ENCODE measurements around the gene C1S.
"Not testable (repeated sequence)": the region's sequence is repeated elsewhere in the genome, so short reads cannot be mapped to it uniquely, and the experiment has no call there.

Gene C1S

DNA sequence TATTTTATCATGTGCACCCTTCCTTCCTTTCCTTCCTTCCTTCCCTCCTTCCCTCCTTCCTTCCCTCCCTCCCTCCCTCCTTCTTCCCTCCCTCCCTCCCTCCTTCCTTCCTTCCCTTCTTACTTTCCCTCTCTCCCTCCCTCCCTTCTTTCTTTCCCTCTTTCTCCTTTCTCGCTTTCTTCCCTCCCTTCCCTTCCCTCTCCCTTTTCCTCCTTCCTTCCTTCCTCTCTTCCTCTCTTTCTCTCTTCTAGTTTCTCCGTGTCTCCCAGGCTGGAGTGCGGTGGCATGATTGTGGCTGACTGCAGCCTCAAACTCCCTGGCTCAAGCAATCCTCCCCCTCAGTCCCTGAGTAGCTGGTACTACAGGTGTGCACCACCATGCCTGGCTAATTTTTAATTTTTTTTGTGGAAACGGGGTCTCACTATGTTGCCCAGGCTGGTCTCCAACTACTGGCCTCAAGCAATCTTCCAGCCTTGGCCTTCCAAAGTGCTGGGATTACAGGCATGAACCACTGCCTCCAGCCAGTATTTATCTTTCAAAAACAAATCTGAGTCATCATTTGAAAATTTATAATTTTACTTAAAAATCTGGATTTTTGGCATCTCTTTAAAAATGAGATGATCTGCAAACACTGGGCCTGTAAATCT lies 40.7 kb downstream of the C1S start:
- in situ Hi-C loops (cut with MboI; ENCODE audit: low sequenced_read_pairs): no loop called here

DNA sequence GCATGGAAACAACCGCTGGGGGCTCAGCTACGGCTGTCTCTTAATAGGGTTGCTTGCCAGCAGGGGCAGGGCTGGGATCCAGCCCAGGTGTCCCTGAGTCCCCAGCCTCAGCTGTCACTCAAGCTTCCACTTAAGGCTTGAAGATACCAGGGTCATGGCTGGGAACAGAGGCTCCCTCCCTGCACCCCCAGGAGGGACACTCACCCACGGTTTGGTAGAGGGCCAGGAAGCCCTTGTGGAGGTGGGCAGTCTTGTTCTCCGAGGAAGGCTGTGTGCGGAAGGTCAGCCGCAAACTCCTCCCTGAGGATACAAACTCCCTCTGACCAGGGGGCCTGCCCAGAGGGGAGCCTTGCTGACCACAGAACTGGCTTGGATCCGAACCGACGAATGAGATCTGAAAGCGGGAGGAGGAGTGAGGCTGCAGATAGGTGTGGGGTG lies 41.2 kb downstream of the C1S start:
- in situ Hi-C loops (cut with MboI; ENCODE audit: low sequenced_read_pairs): no loop called here

DNA sequence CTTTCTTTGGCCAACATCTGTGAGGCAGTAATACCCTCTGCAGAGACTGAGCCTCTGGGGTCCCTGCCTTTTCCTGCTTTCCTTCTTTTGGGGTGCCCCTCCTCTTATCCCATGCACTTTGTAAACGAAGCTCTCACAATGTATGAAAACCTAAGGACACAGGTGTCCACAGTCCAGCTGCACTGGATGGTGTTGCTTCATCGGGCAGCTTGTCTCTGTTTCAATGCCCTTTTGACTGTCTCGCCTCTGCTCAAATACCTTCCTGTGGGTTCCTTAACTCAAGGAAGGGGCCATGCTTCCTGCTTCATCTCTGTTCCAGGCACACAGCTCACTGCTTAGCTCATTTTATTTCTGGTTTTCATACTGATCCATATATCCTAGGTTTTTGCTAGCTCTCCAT lies 42.1 kb downstream of the C1S start:
- in situ Hi-C loops (cut with MboI; ENCODE audit: low sequenced_read_pairs): no loop called here

DNA sequence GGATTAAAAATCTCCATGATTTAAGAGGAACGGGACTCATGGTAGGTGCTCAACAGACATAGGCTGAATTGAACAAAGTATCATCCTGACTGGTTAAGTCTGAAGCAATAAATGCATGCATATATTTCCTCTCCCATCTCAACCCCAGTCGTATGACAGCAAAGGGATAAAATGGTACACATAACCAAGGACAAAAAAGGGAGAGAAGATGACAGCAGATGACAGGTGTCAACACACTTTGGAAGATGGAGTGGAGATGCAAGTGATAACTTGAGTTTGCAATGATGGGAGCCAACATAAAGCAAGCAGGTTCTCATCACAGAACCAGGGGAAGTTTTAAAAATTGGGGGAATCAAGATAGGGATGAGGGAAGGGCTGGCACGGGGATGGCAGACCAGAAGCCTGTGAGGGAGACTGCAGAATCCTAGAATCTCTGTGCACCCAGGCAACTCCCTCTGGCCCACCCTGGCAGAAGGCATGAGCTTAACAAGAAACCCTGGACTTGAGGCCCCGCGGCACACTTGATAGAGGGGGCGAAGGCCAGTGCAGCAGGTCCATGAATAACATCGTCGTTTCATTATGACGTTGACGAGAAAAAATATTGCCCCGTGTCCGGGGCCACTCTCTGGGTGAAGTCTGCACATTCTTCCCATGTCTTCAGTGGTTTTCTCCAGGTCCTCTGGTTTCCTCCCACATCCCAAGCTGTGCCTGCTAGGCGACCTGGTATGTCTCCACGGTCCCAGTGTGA lies 43.5 kb downstream of the C1S start:
- in situ Hi-C loops (cut with MboI; ENCODE audit: low sequenced_read_pairs): no loop called here

DNA sequence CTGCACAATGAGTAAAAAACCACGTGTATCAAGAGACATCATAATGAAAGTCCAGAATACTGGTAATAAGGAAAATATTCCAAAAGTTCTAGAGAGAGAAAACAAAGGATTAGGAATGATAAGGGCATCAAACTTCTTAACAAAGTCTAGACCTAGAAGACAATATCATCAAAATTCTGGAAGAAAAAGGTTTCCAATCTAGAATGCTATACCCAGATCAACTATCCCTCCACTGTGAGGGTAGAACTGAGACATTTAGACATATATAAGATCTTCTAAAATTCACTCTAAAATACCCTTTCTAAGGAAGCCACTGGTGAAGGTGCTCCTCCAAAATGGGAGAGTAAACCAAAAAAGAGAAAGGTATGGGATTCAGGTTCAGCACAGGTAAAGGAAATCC lies 45.6 kb downstream of the C1S start:
- in situ Hi-C loops (cut with MboI; ENCODE audit: low sequenced_read_pairs): no loop called here

DNA sequence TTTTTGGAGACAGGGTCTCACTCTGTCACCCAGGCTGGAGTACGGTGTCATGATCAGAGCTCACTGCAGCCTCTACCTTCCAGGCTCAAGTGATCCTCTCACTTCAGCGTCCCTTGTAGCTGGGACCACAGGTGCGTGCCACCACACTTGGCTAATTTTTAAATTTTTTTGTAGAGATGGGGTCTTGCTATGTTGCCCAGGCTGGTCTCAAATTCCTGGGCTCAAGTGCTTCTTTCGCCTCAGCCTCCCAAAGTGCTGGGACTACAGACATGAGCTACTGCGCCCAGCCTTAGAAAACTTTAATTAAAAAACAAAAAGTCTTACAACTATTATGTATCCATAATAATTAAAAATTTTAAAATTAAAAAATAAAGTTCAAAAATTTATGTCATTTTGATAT lies 46.7 kb downstream of the C1S start:
- in situ Hi-C loops (cut with MboI; ENCODE audit: low sequenced_read_pairs): not testable (repeated sequence)

DNA sequence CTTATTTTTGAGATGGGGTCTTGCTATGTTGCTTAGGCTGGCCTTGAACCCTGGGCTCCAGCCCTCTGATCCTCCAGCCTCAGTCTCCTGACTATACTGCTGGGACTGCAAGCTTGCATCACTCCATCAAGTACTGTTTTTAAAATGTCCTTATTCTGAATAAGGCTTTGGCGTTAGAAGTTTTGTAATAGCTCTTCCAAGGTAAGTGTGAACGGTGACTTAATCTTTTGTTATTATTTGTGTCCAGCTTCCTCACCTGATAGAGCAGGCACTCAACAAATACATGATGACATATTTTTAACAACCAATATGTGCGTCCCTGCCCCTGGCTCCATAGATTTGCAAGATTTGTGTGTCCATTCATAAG lies 47.1 kb downstream of the C1S start:
- in situ Hi-C loops (cut with MboI; ENCODE audit: low sequenced_read_pairs): no loop called here

DNA sequence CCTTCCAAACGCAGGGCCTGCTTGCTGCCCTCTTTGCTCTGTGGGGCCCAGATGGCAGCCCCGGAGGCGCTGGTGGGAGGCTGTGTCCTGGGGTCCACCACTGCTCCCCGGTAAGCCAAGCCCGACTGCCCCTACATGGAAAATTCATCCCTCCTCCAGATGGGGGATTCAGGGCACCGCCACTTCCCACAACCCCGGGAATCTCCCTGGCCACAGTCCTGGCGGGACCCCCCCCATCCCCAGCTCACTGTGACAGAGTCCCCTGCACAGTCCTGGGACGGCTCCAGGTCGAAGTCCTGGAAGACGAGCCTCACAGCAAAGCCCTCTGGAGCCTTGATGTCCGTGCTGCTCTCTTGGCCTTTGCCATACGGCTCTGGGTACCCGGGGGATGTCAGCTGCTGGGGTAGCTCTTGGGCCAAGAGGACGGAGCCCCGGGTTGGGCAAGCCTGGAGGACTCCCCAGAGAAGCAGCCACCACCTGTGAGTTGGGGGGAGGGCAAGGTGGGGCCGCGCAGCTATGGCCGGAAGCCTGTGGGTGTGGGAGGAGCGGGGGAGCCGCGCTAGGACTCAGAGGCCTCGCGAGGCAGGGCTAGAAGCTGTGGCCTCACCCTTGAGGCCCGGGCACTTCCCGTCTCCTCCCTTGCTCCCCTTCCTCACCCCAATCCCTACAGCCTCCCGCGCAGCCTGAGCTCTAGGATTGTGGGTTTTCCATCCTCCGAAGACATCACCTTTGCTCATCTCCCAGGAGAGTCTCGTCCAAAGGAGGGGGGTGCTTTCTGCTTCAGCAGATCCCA lies 47.7 kb downstream of the C1S start:
- in situ Hi-C loops (cut with MboI; ENCODE audit: low sequenced_read_pairs): no loop called here

DNA sequence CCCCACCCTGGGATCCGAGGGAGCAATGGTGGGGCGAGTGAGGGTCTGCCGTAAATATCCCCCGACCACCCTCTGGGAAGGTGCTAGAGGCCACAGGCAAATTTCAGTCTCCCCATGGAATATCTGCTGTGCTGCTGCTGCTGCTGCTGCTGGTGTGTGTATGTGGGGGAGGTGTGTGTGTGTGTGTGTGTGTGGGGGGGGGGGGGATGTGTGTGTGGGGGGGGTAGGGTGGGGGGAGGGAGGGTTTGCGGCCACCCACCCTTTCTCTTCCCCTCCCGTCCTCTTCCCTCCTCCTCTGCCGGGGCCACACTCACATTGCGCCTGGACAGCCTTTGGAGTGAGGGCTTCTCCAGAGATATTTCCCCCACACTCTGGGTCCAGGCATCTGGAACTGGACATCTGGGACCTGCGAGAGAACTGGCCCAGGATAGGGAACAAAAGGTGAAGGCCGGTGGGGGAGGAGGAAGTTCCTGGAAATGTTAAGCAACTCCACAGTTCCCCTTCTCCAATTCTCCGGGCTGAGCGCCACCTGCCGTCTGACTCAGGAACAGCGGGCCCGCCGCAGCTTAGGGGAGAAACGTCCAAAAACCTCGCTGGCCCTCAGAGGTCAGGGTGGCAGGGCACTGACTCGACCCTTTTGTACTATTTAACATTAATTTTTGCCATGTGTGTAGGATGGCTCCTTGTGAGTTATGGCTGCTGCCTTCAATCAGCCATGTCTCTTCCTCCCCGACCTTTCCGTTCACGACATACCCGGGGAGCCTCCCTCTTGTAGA lies 48.5 kb downstream of the C1S start, which contains the start of gene C1RL:
TSS of gene C1RL (minus strand) at position 419 of the 776 bp plus-strand sequence. CDS start at position 385, 34 bp downstream.
- in situ Hi-C loops (cut with MboI; ENCODE audit: low sequenced_read_pairs): no loop called here

DNA sequence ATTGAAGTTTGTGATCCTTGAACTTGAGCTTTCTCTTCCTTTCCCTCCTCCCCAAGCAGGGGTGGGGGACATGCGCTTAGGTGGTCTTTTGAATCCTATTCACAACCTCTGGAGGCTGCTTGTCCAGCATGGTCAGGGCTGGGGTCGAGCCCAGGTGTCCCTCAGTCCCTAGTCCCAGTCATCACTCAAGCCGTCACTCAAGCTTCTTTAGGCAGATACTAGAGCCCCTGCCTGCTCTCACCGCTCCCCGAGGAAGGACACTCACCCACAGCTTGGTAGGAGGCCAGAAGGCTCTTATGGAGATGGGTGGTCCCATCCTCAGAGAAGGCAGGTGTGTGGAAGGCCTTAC lies 49.0 kb downstream of the C1S start:
- in situ Hi-C loops (cut with MboI; ENCODE audit: low sequenced_read_pairs): no loop called here

DNA sequence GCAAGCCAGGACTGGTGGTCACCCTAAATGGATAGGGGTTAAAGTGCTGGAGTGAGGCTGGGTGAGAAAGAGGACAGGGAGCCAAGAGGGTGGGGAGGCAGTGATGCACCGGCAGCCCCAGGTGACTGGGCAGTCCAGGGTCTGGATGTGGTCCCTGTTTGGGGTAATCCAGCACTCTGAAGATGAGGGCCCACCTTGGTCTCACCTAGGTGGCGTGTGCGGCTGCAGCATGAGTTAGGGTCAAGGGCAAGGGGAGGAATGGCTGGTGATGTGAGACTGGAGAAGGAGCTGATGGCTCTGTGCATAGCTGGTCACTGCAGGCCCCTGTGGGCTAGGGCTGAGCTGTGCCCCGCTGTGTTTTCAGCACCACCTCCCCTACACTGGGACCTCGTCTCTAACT lies 50.1 kb downstream of the C1S start:
- in situ Hi-C loops (cut with MboI; ENCODE audit: low sequenced_read_pairs): no loop called here

DNA sequence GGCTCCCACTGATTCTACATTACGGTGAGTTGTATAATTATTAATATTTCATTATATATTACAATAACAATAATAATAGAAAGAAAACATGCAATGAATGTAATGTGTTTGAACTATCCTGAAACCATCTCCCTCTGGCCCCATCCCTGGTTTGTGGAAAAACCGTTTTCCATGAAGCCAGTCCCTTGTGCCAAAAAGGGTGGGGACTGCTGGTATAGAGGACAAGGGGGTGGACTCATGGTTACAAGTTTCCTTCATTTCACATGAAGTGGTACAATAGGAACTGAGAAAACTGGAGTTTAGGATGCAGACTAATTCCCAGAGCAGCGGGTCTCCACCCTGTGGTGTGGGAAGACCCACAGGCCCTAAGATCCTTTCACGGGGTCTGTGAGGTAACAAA lies 51.5 kb downstream of the C1S start:
- in situ Hi-C loops (cut with MboI; ENCODE audit: low sequenced_read_pairs): no loop called here

DNA sequence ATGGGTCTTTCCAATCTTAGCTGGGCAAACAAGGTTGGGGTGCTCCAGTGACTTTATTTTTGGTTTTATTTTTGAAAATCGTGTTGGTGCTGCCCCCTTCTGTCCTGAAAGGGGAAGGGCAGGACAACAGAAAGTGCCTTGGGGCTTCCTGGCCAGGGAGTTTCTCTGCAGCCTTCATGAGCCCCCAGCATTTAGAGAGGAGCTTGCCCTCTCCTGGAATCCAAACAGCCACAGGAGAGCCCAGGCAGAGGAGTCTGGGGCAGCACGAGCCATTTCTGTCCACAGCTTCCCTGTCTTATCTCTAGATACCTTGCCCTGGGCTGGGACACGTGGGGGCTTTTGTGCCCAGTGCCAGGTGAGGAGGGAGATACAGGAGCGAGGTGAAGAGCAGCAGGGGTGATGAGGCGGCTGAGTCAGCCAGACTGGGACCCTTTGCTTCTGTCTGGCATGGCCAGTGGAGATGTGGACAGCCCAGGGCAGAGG lies 52.9 kb downstream of the C1S start:
- in situ Hi-C loops (cut with MboI; ENCODE audit: low sequenced_read_pairs): no loop called here

DNA sequence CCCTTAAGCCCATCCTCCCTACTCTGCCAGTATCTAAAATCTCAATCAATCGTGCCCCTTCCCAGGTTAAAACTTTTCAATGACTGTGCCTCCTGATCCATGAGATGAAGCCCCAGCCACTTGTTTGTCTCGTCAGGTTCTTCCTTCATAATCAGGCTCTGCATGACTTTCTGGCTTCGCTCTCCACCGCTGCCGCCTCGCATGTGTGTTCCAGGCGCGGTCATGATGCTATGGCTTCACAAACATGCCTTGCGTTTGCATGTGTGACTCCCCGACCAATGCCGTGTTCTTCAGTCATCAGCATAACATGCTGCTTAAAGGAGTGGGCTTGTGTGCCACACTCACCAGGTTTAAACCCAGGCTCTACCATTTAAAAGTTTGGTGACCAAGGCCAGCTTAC lies 53.5 kb downstream of the C1S start:
- in situ Hi-C loops (cut with MboI; ENCODE audit: low sequenced_read_pairs): no loop called here

DNA sequence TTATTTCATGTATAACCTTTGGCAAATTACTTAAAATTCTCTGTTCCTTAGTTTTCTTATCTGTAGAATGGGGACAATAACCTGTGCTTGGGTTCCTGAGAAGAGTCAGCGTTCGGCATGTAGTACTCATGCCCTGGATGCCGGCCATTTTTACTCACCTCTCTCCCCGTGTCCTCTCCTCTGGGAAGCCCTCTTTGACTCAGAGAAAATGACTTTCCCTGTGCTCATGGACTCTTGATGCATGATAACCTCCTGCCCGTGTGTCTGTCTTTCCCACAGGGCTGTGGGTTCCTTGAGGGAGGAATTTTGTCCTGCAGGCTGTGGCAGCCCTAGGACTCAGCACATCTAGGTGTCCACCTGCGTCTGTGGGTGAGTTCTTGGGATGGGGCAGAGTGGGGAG lies 54.3 kb downstream of the C1S start:
- in situ Hi-C loops (cut with MboI; ENCODE audit: low sequenced_read_pairs): no loop called here

DNA sequence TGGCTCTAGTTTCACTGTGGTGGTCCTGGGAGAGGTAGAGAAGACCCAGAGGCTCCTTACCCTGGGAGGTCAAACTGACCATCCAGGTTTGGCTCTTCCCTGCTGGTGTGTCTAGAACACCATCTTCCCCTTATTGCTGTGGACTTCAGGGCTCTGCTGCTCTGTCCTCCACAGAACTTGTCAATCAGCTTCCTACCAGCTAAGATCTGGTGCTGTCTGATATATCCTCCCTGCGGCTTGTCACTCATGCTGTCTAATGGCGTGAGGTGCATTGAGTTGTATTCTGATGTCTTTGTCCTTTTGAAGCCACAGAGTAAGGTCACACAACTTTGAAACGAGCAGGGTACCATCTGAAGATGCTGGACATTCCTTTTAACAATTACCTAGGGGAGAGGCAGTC lies 55.7 kb downstream of the C1S start:
- in situ Hi-C loops (cut with MboI; ENCODE audit: low sequenced_read_pairs): no loop called here

DNA sequence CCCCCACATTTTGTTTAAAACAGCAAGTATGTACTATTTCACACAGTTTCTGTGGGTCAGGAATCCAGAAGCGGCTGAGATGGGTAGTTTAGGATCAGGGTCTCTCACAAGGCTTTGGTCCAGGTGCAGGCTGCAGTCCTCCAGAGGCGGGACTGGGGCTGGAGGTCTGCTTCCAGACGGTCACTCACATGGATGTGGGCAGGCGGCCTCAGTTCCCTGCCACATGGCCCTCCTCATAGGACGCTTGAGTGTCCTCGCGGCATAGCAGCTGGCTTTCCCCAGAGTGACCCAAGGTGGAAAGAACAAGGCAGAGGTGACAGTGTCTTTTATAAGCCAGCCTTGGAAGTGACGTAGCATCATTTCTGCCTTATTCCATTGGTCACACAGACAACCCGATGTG lies 56.4 kb downstream of the C1S start:
- in situ Hi-C loops (cut with MboI; ENCODE audit: low sequenced_read_pairs): no loop called here

DNA sequence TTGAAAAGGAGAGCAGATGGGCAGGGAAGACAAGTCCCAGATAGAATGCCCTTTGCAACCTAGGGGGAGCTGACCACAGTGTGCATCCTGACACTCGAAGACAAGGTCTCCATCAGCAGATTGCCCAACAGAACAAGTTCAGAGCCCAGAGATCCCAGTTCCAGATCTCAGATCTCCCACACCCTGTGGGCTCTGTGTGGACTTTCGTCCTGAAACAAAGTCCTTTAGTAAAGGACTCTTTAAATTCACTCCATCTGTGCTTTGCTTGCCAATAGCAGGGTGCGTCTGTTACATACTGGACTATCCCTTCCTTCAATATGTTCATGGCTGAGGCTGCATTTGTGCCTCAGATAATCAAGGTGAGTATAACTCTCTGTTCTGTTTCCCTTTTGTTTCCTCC lies 57.2 kb downstream of the C1S start:
- in situ Hi-C loops (cut with MboI; ENCODE audit: low sequenced_read_pairs): no loop called here

DNA sequence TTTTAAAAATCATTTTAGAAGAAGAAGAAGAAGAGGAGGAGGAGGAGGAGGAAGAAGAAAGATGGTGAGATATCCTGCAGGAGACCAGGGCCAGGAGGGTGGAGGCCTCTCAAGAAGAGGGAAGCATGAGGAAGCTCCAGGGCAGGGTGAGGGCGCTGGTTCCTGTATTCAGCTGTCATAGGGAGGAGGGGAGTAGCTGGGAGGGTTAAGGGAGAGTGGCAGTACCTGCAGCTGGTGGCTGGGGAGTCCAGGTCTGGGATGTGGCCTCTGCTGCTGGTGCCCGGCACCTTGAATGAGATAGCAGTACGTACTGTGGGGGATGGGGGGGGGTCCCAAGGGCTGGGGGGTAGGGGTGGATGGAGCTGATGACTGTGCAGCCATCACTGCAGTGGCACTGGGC lies 58.4 kb downstream of the C1S start:
- in situ Hi-C loops (cut with MboI; ENCODE audit: low sequenced_read_pairs): no loop called here

DNA sequence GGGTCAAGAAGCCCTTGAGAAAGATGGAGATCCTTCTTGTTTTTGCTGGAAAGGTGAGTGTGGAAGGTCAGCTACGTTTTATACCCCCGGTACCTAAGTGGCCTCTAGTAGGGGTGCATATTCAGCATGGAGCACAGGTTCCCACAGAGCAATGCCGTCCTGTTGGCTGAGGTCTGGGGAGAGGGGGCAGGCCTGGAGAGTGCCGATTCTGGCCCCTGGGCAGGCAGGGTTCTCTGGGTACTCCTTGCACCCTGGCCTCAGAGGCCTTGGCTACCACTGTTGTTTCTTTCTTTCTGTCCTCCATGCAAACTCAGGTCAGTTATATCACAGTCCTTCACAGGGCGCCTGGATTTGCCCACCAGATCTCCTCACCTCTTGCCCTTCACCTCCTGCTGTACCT lies 59.6 kb downstream of the C1S start:
- in situ Hi-C loops (cut with MboI; ENCODE audit: low sequenced_read_pairs): no loop called here
